Neural cell (in vitro differentiated cells): Measurements from ENCODE around the gene IL3RA. TPM values are rescaled to one million over a fixed set of nuclear protein-coding genes. Genes with fewer than 3 reads are reported as not detected.

Experiments
- H2AFZ ChIP-seq: fragments of 200-600, 300-800 bp; sonication (generic), shearing (Covaris generic); 2 replicates; pipeline ENCODE4 v1.6.0; 2014; ENCODE audit warnings: low read depth, mild to moderate bottlenecking, antibody characterized with exemption, low read length, moderate library complexity
- H3F3A ChIP-seq: fragments of 200-600 bp; shearing (Covaris generic); 2 replicates; pipeline ENCODE4 v1.6.1; 2016; ENCODE audit warnings: mild to moderate bottlenecking, moderate library complexity, mixed read lengths, antibody characterized with exemption, low read length; ENCODE audit not compliant: insufficient read depth, poor library complexity, severe bottlenecking
- H3K27ac ChIP-seq: fragments of 200-600, 300-800 bp; sonication (generic), shearing (Covaris generic); 2 replicates; pipeline ENCODE4 v1.5.1; 2014; ENCODE audit warnings: mild to moderate bottlenecking, low read length, moderate library complexity
- H3K27me3 ChIP-seq: fragments of 300-800, 200-600 bp; sonication (generic), shearing (Covaris generic); 2 replicates; pipeline ENCODE4 v1.6.0; 2014; ENCODE audit warnings: mild to moderate bottlenecking, low read depth, low read length, moderate library complexity; ENCODE audit not compliant: insufficient read depth
- H3K36me3 ChIP-seq: fragments of 300-800, 200-600 bp; sonication (generic), shearing (Covaris generic); 2 replicates; pipeline ENCODE4 v1.5.1; 2014; ENCODE audit warnings: mild to moderate bottlenecking, antibody characterized with exemption, low read length, moderate library complexity; ENCODE audit not compliant: insufficient read depth
- H3K4me2 ChIP-seq: fragments of 300-800, 200-600 bp; sonication (generic), shearing (Covaris generic); 2 replicates; pipeline ENCODE4 v1.6.0; 2014; ENCODE audit warnings: mild to moderate bottlenecking, low read length
- H3K4me3 ChIP-seq: fragments of 300-800, 200-600 bp; sonication (generic), shearing (Covaris generic); 2 replicates; pipeline ENCODE4 v1.5.1; 2014; ENCODE audit warnings: mild to moderate bottlenecking, low read length, moderate library complexity
- H3K79me2 ChIP-seq: fragments of 200-600 bp; shearing (Covaris generic); replicated peaks from 2 replicates; pipeline ENCODE4 v1.6.0; 2014; ENCODE audit warnings: mild to moderate bottlenecking, low read length, moderate library complexity; ENCODE audit not compliant: insufficient read depth
- H3K9ac ChIP-seq: fragments of 300-800, 200-600 bp; sonication (generic), shearing (Covaris generic); 2 replicates; pipeline ENCODE4 v1.6.1; 2016; ENCODE audit warnings: mild to moderate bottlenecking, low read length, mixed read lengths
- H3K9me2 ChIP-seq: fragments of 200-600 bp; shearing (Covaris generic); 2 replicates; pipeline ENCODE4 v1.6.1; 2016; ENCODE audit warnings: mild to moderate bottlenecking, low read length, mixed read lengths; ENCODE audit not compliant: insufficient read depth
- H3K9me3 ChIP-seq: fragments of 200-600, 300-800 bp; sonication (generic), shearing (Covaris generic); 2 replicates; pipeline ENCODE4 v1.6.1; 2016; ENCODE audit warnings: mild to moderate bottlenecking, mixed run types, low read length, moderate library complexity, mixed read lengths
- H4K20me1 ChIP-seq: fragments of 200-600 bp; shearing (Covaris generic); 2 replicates; pipeline ENCODE4 v1.6.1; 2016; ENCODE audit warnings: mild to moderate bottlenecking, mixed run types; ENCODE audit not compliant: insufficient read depth
- CTCF ChIP-seq: fragments of 450-650 bp; IDR thresholded peaks from 2 replicates; pipeline ENCODE4 v1.5.1; 2014; ENCODE audit warnings: antibody characterized with exemption, mild to moderate bottlenecking, moderate library complexity; ENCODE audit not compliant: poor library complexity, severe bottlenecking
- EP300 ChIP-seq: fragments of 450-650 bp; conservative IDR thresholded peaks from 2 replicates; pipeline ENCODE4 v1.6.1; 2014; ENCODE audit warnings: antibody characterized with exemption, mild to moderate bottlenecking, moderate library complexity; ENCODE audit not compliant: poor library complexity, severe bottlenecking
- EZH2 ChIP-seq: fragments of 200-600, 300-800 bp; shearing (Covaris generic), sonication (generic); IDR thresholded peaks from 2 replicates; pipeline ENCODE4 v1.6.1; 2014; ENCODE audit warnings: antibody characterized with exemption, low read length, borderline replicate concordance, mild to moderate bottlenecking; ENCODE audit not compliant: insufficient read depth, poor library complexity, severe bottlenecking
- MXI1 ChIP-seq: fragments of 450-650 bp; conservative IDR thresholded peaks from 2 replicates; pipeline ENCODE4 v1.6.1; 2014; ENCODE audit warnings: antibody characterized with exemption, mild to moderate bottlenecking; ENCODE audit not compliant: poor library complexity, severe bottlenecking
- POLR2AphosphoS5 ChIP-seq: IDR thresholded peaks from 2 replicates; pipeline ENCODE4 v1.6.1; 2012
- RAD21 ChIP-seq: fragments of 450-650 bp; conservative IDR thresholded peaks from 2 replicates; pipeline ENCODE4 v1.6.1; 2014; ENCODE audit warnings: antibody characterized with exemption, mild to moderate bottlenecking, moderate library complexity
- REST ChIP-seq: IDR thresholded peaks from 2 replicates; pipeline ENCODE4 v1.6.1; 2012; ENCODE audit warnings: borderline replicate concordance
- SMC3 ChIP-seq: fragments of 450-650 bp; conservative IDR thresholded peaks from 2 replicates; pipeline ENCODE4 v1.6.1; 2014; ENCODE audit warnings: antibody characterized with exemption, mild to moderate bottlenecking, moderate library complexity; ENCODE audit not compliant: poor library complexity
- TAF1 ChIP-seq: IDR thresholded peaks from 2 replicates; pipeline ENCODE4 v1.6.1; 2012; ENCODE audit warnings: low read depth
- polyA plus RNA-seq: library from polyadenylated mRNA; depleted of rRNA; stranded (reverse); fragments of >200 nt; gene quantifications from 2 replicates; pipeline ENCODE4 v1.2.3, GENCODE V29; 2014

The IL3RA gene
- polyA plus RNA-seq, 1 donor from 2014 or later: not detected

- no peaks in the 10 kb centered on the region for H3F3A ChIP-seq
- H4K20me1 ChIP-seq: no peaks in the 10 kb centered on the region
- H3K79me2 ChIP-seq: no peaks in the 10 kb centered on the region
- no peaks in the 10 kb centered on the region for H3K27me3 ChIP-seq
- H3K9me2 ChIP-seq: no peaks in the 10 kb centered on the region
- TF ChIP-seq REST (no peak), TAF1 (no peak), CTCF (no peak), RAD21 (no peak), MXI1 (no peak), EP300 (no peak), EZH2 (no peak), POLR2AphosphoS5 (no peak), SMC3 (no peak)
- H3K9ac ChIP-seq: no peak overlapping the region
- no peak overlapping the region for H3K27ac ChIP-seq
- no peak overlapping the region for H2AFZ ChIP-seq
- no peak overlapping the region for H3K4me2 ChIP-seq
- H3K9me3 ChIP-seq: no peaks in the 10 kb centered on the region
- H3K4me3 ChIP-seq: no peak overlapping the region
- H3K36me3 ChIP-seq: no peaks in the 10 kb centered on the region
These were observed 13.3 kb upstream of the IL3RA start for GRCh38 chrX:1323315-1323714.

GRCh38 chrX:1325515-1326116 lies 11.0 kb upstream of the IL3RA start:
- Histone ChIP-seq H3K79me2 (no peaks in the 10 kb centered on the region), H3K4me3 (no peak overlapping the region), H3K27me3 (no peaks in the 10 kb centered on the region), H3K36me3 (no peaks in the 10 kb centered on the region), H3F3A (no peaks in the 10 kb centered on the region), H3K9me3 (no peaks in the 10 kb centered on the region), H2AFZ (no peak overlapping the region), H3K27ac (no peak overlapping the region), H3K9ac (no peak overlapping the region), H3K9me2 (no peaks in the 10 kb centered on the region), H3K4me2 (no peak overlapping the region), H4K20me1 (no peaks in the 10 kb centered on the region)
- no peak for TF ChIP-seq TAF1
- no peak for TF ChIP-seq CTCF
- no peak for TF ChIP-seq MXI1
- no peak for TF ChIP-seq SMC3
- no peak for TF ChIP-seq EZH2
- TF ChIP-seq POLR2AphosphoS5: no peak
- no peak for TF ChIP-seq REST
- TF ChIP-seq EP300: no peak
- TF ChIP-seq RAD21: no peak
